HCT116 (cell line): ENCODE data around the gene ATOH8. TPM values are rescaled to one million over a fixed set of nuclear protein-coding genes. Genes with fewer than 3 reads are reported as not detected.

ENCODE experiments used
- ATAC-seq: fragments of 200-7000 bp; cut with Tn5 transposase; 2 replicates; pipeline ENCODE4 v1.9.1; 2020; ENCODE audit warnings: mild to moderate bottlenecking, moderate library complexity
- BruUV-seq: library from RNA; stranded (reverse); fragments of 400-500 nt; replicated peaks from 2 replicates; lab custom pipeline; 2021; lab: Mats Ljungman, UMichigan
- CTCF ChIA-PET: fragments of 300-600 bp; sonication (Branson Sonifier 250); formaldehyde crosslinking; loops from one replicate; lab custom pipeline; 2021; ENCODE audit warnings: antibody characterized with exemption; lab: Charles Lee
- POLR2A ChIA-PET: fragments of 300-600, 350-600 bp; sonication (Branson Sonifier 250); formaldehyde crosslinking; loops from one replicate; lab custom pipeline; 2021; ENCODE audit warnings: antibody characterized with exemption; lab: Charles Lee
- RAD21 ChIA-PET, 2 experiments: fragments of 300-600 bp; sonication (Branson Sonifier 250); formaldehyde crosslinking; loops; one replicate each; lab custom pipeline; 2023; ENCODE audit warnings: low total read pairs in 2 of 2; ENCODE audit not compliant: uncharacterized antibody in 2 of 2, unreplicated experiment in 2 of 2, low non-redundant PET in 1 of 2; lab: Charles Lee
- DNase-seq: peaks from one replicate; pipeline ENCODE4 v3.0.0-alpha.2; 2010; ENCODE audit warnings: low read depth, low spot score
- H2AFZ ChIP-seq: fragments of 200-600 bp; shearing (Covaris generic), sonication (generic); 2 replicates; pipeline ENCODE4 v1.6.1; 2017; ENCODE audit warnings: low read depth, mixed run types, mixed read lengths, antibody characterized with exemption, low read length; ENCODE audit not compliant: poor library complexity, severe bottlenecking
- H3K27ac ChIP-seq: 2 replicates; pipeline ENCODE4 v1.5.1; 2012; ENCODE audit warnings: low read depth, low read length
- H3K27me3 ChIP-seq: fragments of 200-600 bp; sonication (generic); 2 replicates; pipeline ENCODE4 v1.6.1; 2016; ENCODE audit warnings: mixed run types, low read length, mixed read lengths; ENCODE audit not compliant: insufficient read depth
- H3K36me3 ChIP-seq, 2 experiments: fragments of 200-500 bp in 1 of 2; fragments of 200-600 bp in 1 of 2; sonication (Bioruptor generic) in 1 of 2; sonication (generic) in 1 of 2; 2 replicates each; pipeline versions ENCODE4 v1.5.1 to v1.6.1; 2014 to 2016; ENCODE audit warnings: low read length in 2 of 2, inconsistent platforms in 1 of 2, mixed read lengths in 1 of 2, mixed run types in 1 of 2; ENCODE audit not compliant: insufficient read depth in 2 of 2, control insufficient read depth in 1 of 2
- H3K4me1 ChIP-seq, 2 experiments: fragments of 200-600 bp in 1 of 2; sonication (generic) in 1 of 2; 2 replicates each; pipeline versions ENCODE4 v1.5.1 to v1.6.1; 2012 to 2017; ENCODE audit warnings: low read length in 2 of 2, inconsistent platforms in 1 of 2, mild to moderate bottlenecking in 1 of 2, mixed read lengths in 1 of 2, mixed run types in 1 of 2, moderate library complexity in 1 of 2; ENCODE audit not compliant: insufficient read depth in 2 of 2, control insufficient read depth in 1 of 2
- H3K4me2 ChIP-seq: fragments of 200-600 bp; sonication (generic); 2 replicates; pipeline ENCODE4 v1.6.1; 2017; ENCODE audit warnings: mixed run types, low read length, mixed read lengths
- H3K4me3 ChIP-seq, 2 experiments: fragments of 200-600 bp in 1 of 2; sonication (generic) in 1 of 2; replicated peaks in 1 of 2; 2 replicates each; pipeline ENCODE4 v1.5.1; 2011 to 2016; ENCODE audit warnings: low read length in 2 of 2, control low read depth in 1 of 2, low read depth in 1 of 2, mild to moderate bottlenecking in 1 of 2, mixed read lengths in 1 of 2, mixed run types in 1 of 2
- H3K79me2 ChIP-seq: fragments of 200-600 bp; sonication (generic); 2 replicates; pipeline ENCODE4 v1.6.1; 2017; ENCODE audit warnings: mild to moderate bottlenecking, mixed run types, low read length, moderate library complexity, mixed read lengths; ENCODE audit not compliant: insufficient read depth
- H3K9ac ChIP-seq: fragments of 200-600 bp; sonication (generic); 2 replicates; pipeline ENCODE4 v1.6.1; 2016; ENCODE audit warnings: low read length, mixed read lengths
- H3K9me2 ChIP-seq: fragments of 200-600 bp; sonication (generic), shearing (Covaris generic); 2 replicates; pipeline ENCODE4 v1.6.1; 2017; ENCODE audit warnings: mixed run types, mild to moderate bottlenecking, moderate library complexity; ENCODE audit not compliant: insufficient read depth
- H3K9me3 ChIP-seq, 2 experiments: fragments of 200-500 bp in 1 of 2; fragments of 200-600 bp in 1 of 2; sonication (Bioruptor generic) in 1 of 2; sonication (generic) in 1 of 2; 2 replicates each; pipeline ENCODE4 v1.6.1; 2014 to 2017; ENCODE audit warnings: low read length in 2 of 2, mixed read lengths in 2 of 2, inconsistent platforms in 1 of 2, low read depth in 1 of 2, mild to moderate bottlenecking in 1 of 2, mixed run types in 1 of 2, moderate library complexity in 1 of 2; ENCODE audit not compliant: control insufficient read depth in 1 of 2, insufficient read depth in 1 of 2
- H4K20me1 ChIP-seq: fragments of 200-600 bp; sonication (generic), shearing (Covaris generic); 2 replicates; pipeline ENCODE4 v1.6.1; 2017; ENCODE audit warnings: mixed run types, mild to moderate bottlenecking, moderate library complexity; ENCODE audit not compliant: insufficient read depth
- CEBPB ChIP-seq: IDR thresholded peaks from 2 replicates; pipeline ENCODE4 v1.6.1; 2012; ENCODE audit warnings: low read depth
- ELF1 ChIP-seq: IDR thresholded peaks from 2 replicates; pipeline ENCODE4 v1.6.1; 2012; ENCODE audit warnings: low read depth, borderline replicate concordance
- EZH2 ChIP-seq: fragments of 200-600 bp; sonication (generic); IDR thresholded peaks from 2 replicates; pipeline ENCODE4 v1.6.1; 2017; ENCODE audit warnings: antibody characterized with exemption, mixed run types
- POLR2A ChIP-seq: IDR thresholded peaks from 2 replicates; pipeline ENCODE4 v1.7.0; 2011; ENCODE audit warnings: borderline replicate concordance; ENCODE audit not compliant: insufficient read depth, insufficient read length; ENCODE audit errors: extremely low read depth
- POLR2AphosphoS5 ChIP-seq: IDR thresholded peaks from 2 replicates; pipeline ENCODE4 v1.6.1; 2011; ENCODE audit warnings: mild to moderate bottlenecking, low read depth, low read length, moderate library complexity
- RAD21 ChIP-seq: IDR thresholded peaks from 2 replicates; pipeline ENCODE4 v1.6.1; 2012; ENCODE audit warnings: low read depth, mild to moderate bottlenecking
- SIN3A ChIP-seq: IDR thresholded peaks from 2 replicates; pipeline ENCODE4 v1.6.1; 2012; ENCODE audit warnings: low read depth
- SRF ChIP-seq: IDR thresholded peaks from 2 replicates; pipeline ENCODE4 v1.6.1; 2012; ENCODE audit warnings: low read depth
- TCF7L2 ChIP-seq: IDR thresholded peaks from 2 replicates; pipeline ENCODE4 v1.7.0; 2011; ENCODE audit warnings: borderline replicate concordance, inconsistent platforms; ENCODE audit not compliant: insufficient read depth, insufficient read length; ENCODE audit errors: extremely low read depth
- ZNF274 ChIP-seq: fragments of 200-500 bp; sonication (Bioruptor generic); IDR thresholded peaks from 2 replicates; pipeline ENCODE4 v1.6.1; 2014; ENCODE audit warnings: mild to moderate bottlenecking, low read depth, low read length, inconsistent platforms
- intact Hi-C: fragments of 100-400 bp; cut with micrococcal nuclease; formaldehyde crosslinking; loops from 2 replicates; pipeline ENCODE4 v1.10.0; 2022
- total RNA-seq: library from RNA; stranded (reverse); gene quantifications from one replicate; pipeline ENCODE4 v1.2.1, GENCODE V29; 2021; ENCODE audit not compliant: unreplicated experiment
- TF ChIP-seq, protein P1 (sequence below): IDR thresholded peaks from 2 replicates; pipeline ENCODE4 v1.6.1; 2012
- TF ChIP-seq, protein P2 (sequence below): IDR thresholded peaks from 2 replicates; pipeline ENCODE4 v1.6.1; 2012; ENCODE audit warnings: low read depth
- TF ChIP-seq, protein P3 (sequence below): IDR thresholded peaks from 2 replicates; pipeline ENCODE4 v1.6.1; 2011; ENCODE audit warnings: mild to moderate bottlenecking, low read length, moderate library complexity; ENCODE audit not compliant: insufficient replicate concordance; ENCODE audit errors: extremely low read depth
- TF ChIP-seq, protein P4 (sequence below), 3 experiments: fragments of 200-600 bp in 1 of 3; sonication (generic) in 1 of 3; IDR thresholded peaks in 2 of 3; conservative IDR thresholded peaks in 1 of 3; 2 replicates each; pipeline ENCODE4 v1.5.1; 2012 to 2017; ENCODE audit warnings: low read depth in 2 of 3, low read length in 2 of 3, antibody characterized with exemption in 1 of 3, borderline replicate concordance in 1 of 3, control low read depth in 1 of 3, mild to moderate bottlenecking in 1 of 3, mixed read lengths in 1 of 3, mixed run types in 1 of 3, moderate library complexity in 1 of 3; ENCODE audit not compliant: insufficient read depth in 1 of 3
- TF ChIP-seq, protein P5 (sequence below): IDR thresholded peaks from 2 replicates; pipeline ENCODE4 v1.6.1; 2012

The ATOH8 gene
- total RNA-seq, 1 experiment from 2014 or later, result 0.74 TPM

DNA sequence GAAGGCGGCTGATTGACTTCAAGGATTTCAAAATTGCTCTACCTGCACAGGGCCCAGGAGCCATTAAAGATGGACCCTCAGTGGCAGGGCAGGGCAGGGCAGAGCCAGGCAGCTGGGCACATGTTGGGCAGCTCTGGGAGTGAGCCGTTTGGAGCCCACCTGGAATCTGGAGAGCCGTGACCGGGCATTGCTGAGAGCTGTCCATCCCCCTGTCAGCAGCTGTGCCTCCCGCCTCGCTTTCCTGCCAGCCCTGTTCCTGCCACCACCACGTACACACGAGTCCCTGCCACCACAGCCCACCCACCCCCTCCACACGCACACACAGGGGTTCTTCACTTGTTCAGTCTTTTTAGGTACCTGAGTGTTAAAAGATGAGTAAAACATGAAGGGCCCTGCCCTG is 22.9 kb downstream of the ATOH8 start:
- no peaks in the 10 kb centered on the region for H3K79me2 ChIP-seq
- intact Hi-C loops, result no loop called here

More for the DNA sequence above, 22.9 kb downstream of the ATOH8 start:
- Histone ChIP-seq H3K4me1 (peaks cover 18 to 19% of the 10 kb centered on the region in 2 experiments), H3K4me3 (no peak overlapping the region), H3K9ac (no peak overlapping the region), H3K27me3 (peaks cover 18% of the 10 kb centered on the region; the same call in 1 of the 2 replicates), H3K4me2 (no peak overlapping the region), H3K9me2 (no peaks in the 10 kb centered on the region), H2AFZ (no peak overlapping the region), H4K20me1 (no peaks in the 10 kb centered on the region), H3K27ac (no peak overlapping the region), H3K36me3 (no peaks in the 10 kb centered on the region), H3K9me3 (no peaks in the 10 kb centered on the region)
- ATAC-seq, result no peak
- RAD21 ChIA-PET, result no interaction called here
- BruUV-seq, result no TSS peak
- TF ChIP-seq POLR2A (no peak), SIN3A (no peak), RAD21 (no peak), SRF (no peak), EZH2 (no peak), TCF7L2 (no peak), POLR2AphosphoS5 (no peak), CEBPB (no peak), ELF1 (no peak), ZNF274 (no peak)
- TF ChIP-seq, protein P1, sequence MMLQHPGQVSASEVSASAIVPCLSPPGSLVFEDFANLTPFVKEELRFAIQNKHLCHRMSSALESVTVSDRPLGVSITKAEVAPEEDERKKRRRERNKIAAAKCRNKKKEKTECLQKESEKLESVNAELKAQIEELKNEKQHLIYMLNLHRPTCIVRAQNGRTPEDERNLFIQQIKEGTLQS, result no peak
- TF ChIP-seq, protein P2, sequence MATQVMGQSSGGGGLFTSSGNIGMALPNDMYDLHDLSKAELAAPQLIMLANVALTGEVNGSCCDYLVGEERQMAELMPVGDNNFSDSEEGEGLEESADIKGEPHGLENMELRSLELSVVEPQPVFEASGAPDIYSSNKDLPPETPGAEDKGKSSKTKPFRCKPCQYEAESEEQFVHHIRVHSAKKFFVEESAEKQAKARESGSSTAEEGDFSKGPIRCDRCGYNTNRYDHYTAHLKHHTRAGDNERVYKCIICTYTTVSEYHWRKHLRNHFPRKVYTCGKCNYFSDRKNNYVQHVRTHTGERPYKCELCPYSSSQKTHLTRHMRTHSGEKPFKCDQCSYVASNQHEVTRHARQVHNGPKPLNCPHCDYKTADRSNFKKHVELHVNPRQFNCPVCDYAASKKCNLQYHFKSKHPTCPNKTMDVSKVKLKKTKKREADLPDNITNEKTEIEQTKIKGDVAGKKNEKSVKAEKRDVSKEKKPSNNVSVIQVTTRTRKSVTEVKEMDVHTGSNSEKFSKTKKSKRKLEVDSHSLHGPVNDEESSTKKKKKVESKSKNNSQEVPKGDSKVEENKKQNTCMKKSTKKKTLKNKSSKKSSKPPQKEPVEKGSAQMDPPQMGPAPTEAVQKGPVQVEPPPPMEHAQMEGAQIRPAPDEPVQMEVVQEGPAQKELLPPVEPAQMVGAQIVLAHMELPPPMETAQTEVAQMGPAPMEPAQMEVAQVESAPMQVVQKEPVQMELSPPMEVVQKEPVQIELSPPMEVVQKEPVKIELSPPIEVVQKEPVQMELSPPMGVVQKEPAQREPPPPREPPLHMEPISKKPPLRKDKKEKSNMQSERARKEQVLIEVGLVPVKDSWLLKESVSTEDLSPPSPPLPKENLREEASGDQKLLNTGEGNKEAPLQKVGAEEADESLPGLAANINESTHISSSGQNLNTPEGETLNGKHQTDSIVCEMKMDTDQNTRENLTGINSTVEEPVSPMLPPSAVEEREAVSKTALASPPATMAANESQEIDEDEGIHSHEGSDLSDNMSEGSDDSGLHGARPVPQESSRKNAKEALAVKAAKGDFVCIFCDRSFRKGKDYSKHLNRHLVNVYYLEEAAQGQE, result no peak
- TF ChIP-seq, protein P3, sequence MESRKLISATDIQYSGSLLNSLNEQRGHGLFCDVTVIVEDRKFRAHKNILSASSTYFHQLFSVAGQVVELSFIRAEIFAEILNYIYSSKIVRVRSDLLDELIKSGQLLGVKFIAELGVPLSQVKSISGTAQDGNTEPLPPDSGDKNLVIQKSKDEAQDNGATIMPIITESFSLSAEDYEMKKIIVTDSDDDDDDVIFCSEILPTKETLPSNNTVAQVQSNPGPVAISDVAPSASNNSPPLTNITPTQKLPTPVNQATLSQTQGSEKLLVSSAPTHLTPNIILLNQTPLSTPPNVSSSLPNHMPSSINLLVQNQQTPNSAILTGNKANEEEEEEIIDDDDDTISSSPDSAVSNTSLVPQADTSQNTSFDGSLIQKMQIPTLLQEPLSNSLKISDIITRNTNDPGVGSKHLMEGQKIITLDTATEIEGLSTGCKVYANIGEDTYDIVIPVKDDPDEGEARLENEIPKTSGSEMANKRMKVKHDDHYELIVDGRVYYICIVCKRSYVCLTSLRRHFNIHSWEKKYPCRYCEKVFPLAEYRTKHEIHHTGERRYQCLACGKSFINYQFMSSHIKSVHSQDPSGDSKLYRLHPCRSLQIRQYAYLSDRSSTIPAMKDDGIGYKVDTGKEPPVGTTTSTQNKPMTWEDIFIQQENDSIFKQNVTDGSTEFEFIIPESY, result no peak
- TF ChIP-seq, protein P4, sequence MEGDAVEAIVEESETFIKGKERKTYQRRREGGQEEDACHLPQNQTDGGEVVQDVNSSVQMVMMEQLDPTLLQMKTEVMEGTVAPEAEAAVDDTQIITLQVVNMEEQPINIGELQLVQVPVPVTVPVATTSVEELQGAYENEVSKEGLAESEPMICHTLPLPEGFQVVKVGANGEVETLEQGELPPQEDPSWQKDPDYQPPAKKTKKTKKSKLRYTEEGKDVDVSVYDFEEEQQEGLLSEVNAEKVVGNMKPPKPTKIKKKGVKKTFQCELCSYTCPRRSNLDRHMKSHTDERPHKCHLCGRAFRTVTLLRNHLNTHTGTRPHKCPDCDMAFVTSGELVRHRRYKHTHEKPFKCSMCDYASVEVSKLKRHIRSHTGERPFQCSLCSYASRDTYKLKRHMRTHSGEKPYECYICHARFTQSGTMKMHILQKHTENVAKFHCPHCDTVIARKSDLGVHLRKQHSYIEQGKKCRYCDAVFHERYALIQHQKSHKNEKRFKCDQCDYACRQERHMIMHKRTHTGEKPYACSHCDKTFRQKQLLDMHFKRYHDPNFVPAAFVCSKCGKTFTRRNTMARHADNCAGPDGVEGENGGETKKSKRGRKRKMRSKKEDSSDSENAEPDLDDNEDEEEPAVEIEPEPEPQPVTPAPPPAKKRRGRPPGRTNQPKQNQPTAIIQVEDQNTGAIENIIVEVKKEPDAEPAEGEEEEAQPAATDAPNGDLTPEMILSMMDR (IDR thresholded peaks at IDR 0.05 in 2 of 3, conservative IDR thresholded peaks at IDR 0.05 in 1 of 3; ENCODE audit: borderline replicate concordance in 1 of 3, insufficient read depth in 1 of 3, low read depth in 2 of 3, low read length in 2 of 3), result no peak
- TF ChIP-seq, protein P5, sequence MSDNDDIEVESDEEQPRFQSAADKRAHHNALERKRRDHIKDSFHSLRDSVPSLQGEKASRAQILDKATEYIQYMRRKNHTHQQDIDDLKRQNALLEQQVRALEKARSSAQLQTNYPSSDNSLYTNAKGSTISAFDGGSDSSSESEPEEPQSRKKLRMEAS, result no peak
- POLR2A ChIA-PET, result no interaction called here
- CTCF ChIA-PET, result no interaction called here
- no peak for DNase-seq
